ENCODE results near the gene CACNA2D3.

- TF ChIP-seq CTCF (IDR thresholded peaks at IDR 0.05) (no peak), POLR2AphosphoS5 (IDR thresholded peaks at IDR 0.05) (no peak)
Measured at GRCh38 chr3:54760201-54760600, 637.8 kb downstream of the CACNA2D3 start.
